WTC11 (cell line): Measurements from ENCODE around the gene SLN. TPM values are rescaled to one million over a fixed set of nuclear protein-coding genes. Genes with fewer than 3 reads are reported as not detected.
A peak's percentile ranks its signal among the peaks of the same experiment; 100 is the strongest.

Experiments
- ATAC-seq: fragments of 200-7000 bp; cut with Tn5 transposase; 2 replicates; pipeline ENCODE4 v1.10.0; 2021; ENCODE audit warnings: mild to moderate bottlenecking, moderate library complexity
- CTCF ChIA-PET: fragments of 300-600 bp; sonication (Branson Sonifier 250); formaldehyde crosslinking; loops from one replicate; lab custom pipeline; 2021; ENCODE audit warnings: antibody characterized with exemption; lab: Charles Lee
- POLR2A ChIA-PET: fragments of 350-600 bp; sonication (Branson Sonifier 250); formaldehyde crosslinking; loops from one replicate; lab custom pipeline; 2021; ENCODE audit warnings: antibody characterized with exemption; lab: Charles Lee
- DNase-seq: peaks from one replicate; pipeline ENCODE4 v3.0.0; 2021; ENCODE audit warnings: low spot score
- H3K27ac Mint-ChIP-seq: 2 replicates; pipeline ENCODE4 v1.8.0; 2021; ENCODE audit warnings: mixed read lengths
- H3K27me3 Mint-ChIP-seq: 2 replicates; pipeline ENCODE4 v1.8.0; 2021; ENCODE audit warnings: low read depth, mild to moderate bottlenecking, moderate library complexity, mixed read lengths
- H3K36me3 Mint-ChIP-seq: 2 replicates; pipeline ENCODE4 v1.8.0; 2021; ENCODE audit warnings: mixed read lengths
- H3K4me1 Mint-ChIP-seq: 2 replicates; pipeline ENCODE4 v1.8.0; 2022; ENCODE audit warnings: mixed read lengths
- H3K4me3 Mint-ChIP-seq: 2 replicates; pipeline ENCODE4 v1.8.0; 2021; ENCODE audit warnings: mild to moderate bottlenecking, moderate library complexity, mixed read lengths
- H3K9me3 Mint-ChIP-seq: 2 replicates; pipeline ENCODE4 v1.8.0; 2021; ENCODE audit warnings: mixed read lengths
- ARID4B ChIP-seq: sonication (generic); formaldehyde crosslinking; IDR thresholded peaks from 2 replicates; pipeline ENCODE4 v1.8.0; 2023; ENCODE audit warnings: missing genetic modification reagents, mild to moderate bottlenecking, borderline replicate concordance
- ATF2 ChIP-seq: sonication (generic); formaldehyde crosslinking; IDR thresholded peaks from 2 replicates; pipeline ENCODE4 v1.8.1; 2022; ENCODE audit warnings: low read depth, missing genetic modification reagents, borderline replicate concordance
- CDX4 ChIP-seq: fragments of 250-450 bp; sonication (Bioruptor Pico); IDR thresholded peaks from 2 replicates; pipeline ENCODE4 v1.9.0; 2021; ENCODE audit warnings: moderate library complexity, mild to moderate bottlenecking, inconsistent platforms, borderline replicate concordance
- CREB1 ChIP-seq: sonication (generic); formaldehyde crosslinking; IDR thresholded peaks from 2 replicates; pipeline ENCODE4 v1.8.0; 2023; ENCODE audit warnings: mild to moderate bottlenecking, missing genetic modification reagents
- E2F5 ChIP-seq: sonication (generic); formaldehyde crosslinking; IDR thresholded peaks from 2 replicates; pipeline ENCODE4 v1.8.1; 2022; ENCODE audit warnings: mild to moderate bottlenecking, moderate library complexity, missing genetic modification reagents
- ERG ChIP-seq: fragments of 250-450 bp; sonication (Bioruptor Pico); IDR thresholded peaks from 2 replicates; pipeline ENCODE4 v1.8.0; 2021; ENCODE audit warnings: mild to moderate bottlenecking
- FOXP1 ChIP-seq: sonication (generic); formaldehyde crosslinking; IDR thresholded peaks from 2 replicates; pipeline ENCODE4 v1.8.0; 2022; ENCODE audit warnings: missing genetic modification reagents, mild to moderate bottlenecking, moderate library complexity, borderline replicate concordance
- GRHL2 ChIP-seq: fragments of 250-450 bp; sonication (Bioruptor Pico); IDR thresholded peaks from 2 replicates; pipeline ENCODE4 v1.8.0; 2022; ENCODE audit warnings: mild to moderate bottlenecking, moderate library complexity; ENCODE audit not compliant: insufficient replicate concordance, severe bottlenecking
- JAZF1 ChIP-seq: fragments of 250-450 bp; sonication (Bioruptor Pico); IDR thresholded peaks from 2 replicates; pipeline ENCODE4 v1.9.0; 2021; ENCODE audit warnings: moderate library complexity, mild to moderate bottlenecking, inconsistent platforms
- JUN ChIP-seq: sonication (generic); formaldehyde crosslinking; IDR thresholded peaks from 2 replicates; pipeline ENCODE4 v1.8.0; 2023; ENCODE audit warnings: mild to moderate bottlenecking, missing genetic modification reagents
- KAT7 ChIP-seq: sonication (generic); formaldehyde crosslinking; IDR thresholded peaks from 2 replicates; pipeline ENCODE4 v1.8.1; 2023; ENCODE audit warnings: missing genetic modification reagents, mild to moderate bottlenecking, borderline replicate concordance
- MXD4 ChIP-seq: fragments of 250-450 bp; sonication (Bioruptor Pico); IDR thresholded peaks from 2 replicates; pipeline ENCODE4 v1.8.0; 2021; ENCODE audit warnings: mild to moderate bottlenecking, moderate library complexity, borderline replicate concordance
- NFYB ChIP-seq: sonication (generic); formaldehyde crosslinking; conservative IDR thresholded peaks from 2 replicates; pipeline ENCODE4 v1.8.0; 2022; ENCODE audit warnings: low read depth, missing genetic modification reagents
- OVOL2 ChIP-seq: fragments of 250-450 bp; sonication (Bioruptor Pico); IDR thresholded peaks from 2 replicates; pipeline ENCODE4 v1.9.0; 2021; ENCODE audit warnings: mild to moderate bottlenecking, borderline replicate concordance
- PRRX2 ChIP-seq: fragments of 250-450 bp; sonication (Bioruptor Pico); IDR thresholded peaks from 2 replicates; pipeline ENCODE4 v1.8.0; 2021; ENCODE audit warnings: mild to moderate bottlenecking
- RELA ChIP-seq: sonication (generic); formaldehyde crosslinking; IDR thresholded peaks from 2 replicates; pipeline ENCODE4 v1.8.1; 2022; ENCODE audit warnings: missing genetic modification reagents, mild to moderate bottlenecking, borderline replicate concordance
- SOX15 ChIP-seq: fragments of 250-450 bp; sonication (Bioruptor Pico); IDR thresholded peaks from 2 replicates; pipeline ENCODE4 v1.9.0; 2021; ENCODE audit warnings: mild to moderate bottlenecking
- SP1 ChIP-seq: sonication (generic); formaldehyde crosslinking; conservative IDR thresholded peaks from 2 replicates; pipeline ENCODE4 v1.8.1; 2022; ENCODE audit warnings: missing genetic modification reagents
- ZBTB43 ChIP-seq: sonication (generic); formaldehyde crosslinking; IDR thresholded peaks from 2 replicates; pipeline ENCODE4 v1.8.1; 2023; ENCODE audit warnings: mild to moderate bottlenecking, missing genetic modification reagents
- ZNF317 ChIP-seq: sonication (generic); formaldehyde crosslinking; IDR thresholded peaks from 2 replicates; pipeline ENCODE4 v1.8.1; 2023; ENCODE audit warnings: low read depth, mild to moderate bottlenecking, moderate library complexity, missing genetic modification reagents, borderline replicate concordance
- ZNF423 ChIP-seq: fragments of 250-450 bp; sonication (Bioruptor Pico); IDR thresholded peaks from 2 replicates; pipeline ENCODE4 v2.1.2; 2022; ENCODE audit warnings: mild to moderate bottlenecking, moderate library complexity
- ZNF512 ChIP-seq: sonication (generic); formaldehyde crosslinking; IDR thresholded peaks from 2 replicates; pipeline ENCODE4 v1.8.1; 2022; ENCODE audit warnings: missing genetic modification reagents, borderline replicate concordance
- ZNF671 ChIP-seq: fragments of 250-450 bp; sonication (Bioruptor Pico); IDR thresholded peaks from 2 replicates; pipeline ENCODE4 v1.8.0; 2021; ENCODE audit warnings: mild to moderate bottlenecking
- total RNA-seq: library from RNA; stranded (reverse); gene quantifications from 3 replicates; pipeline ENCODE4 v1.2.3, GENCODE V29; 2021

The SLN gene
- total RNA-seq, 1 experiment from 2014 or later, result not detected

GRCh38 chr11:107747622-107748021 lies 35.8 kb upstream of the SLN start (continued):
- TF ChIP-seq ERG (CRISPR knock-in tag), result no peak

GRCh38 chr11:107744736-107745135 lies 32.9 kb upstream of the SLN start:
- POLR2A ChIA-PET, result no interaction called here
- peak; percentile 24; the same call in 1 of the 2 replicates for ATAC-seq
- DNase-seq, result no peak
- CTCF ChIA-PET, result interaction anchor here (1.2 kb wide), 1 partner anchor 26 kb away, joined by 3 read pairs; no protein-coding TSS in a partner anchor
- no peaks in the 10 kb centered on the region for H3K36me3 Mint-ChIP-seq
- no peak for TF ChIP-seq NFYB (CRISPR knock-in tag)
- TF ChIP-seq ZNF423 (CRISPR knock-in tag), result no peak
- TF ChIP-seq ATF2 (CRISPR knock-in tag), result no peak
- no peak for TF ChIP-seq ZNF512 (CRISPR knock-in tag)
- no peak for TF ChIP-seq CDX4
- no peak for TF ChIP-seq ARID4B
- TF ChIP-seq PRRX2 (CRISPR knock-in tag), result no peak
- no peak for TF ChIP-seq JAZF1 (CRISPR knock-in tag)
- TF ChIP-seq ZNF671, result no peak
- TF ChIP-seq SOX15, result no peak
- TF ChIP-seq FOXP1, result no peak
- no peak overlapping the region for H3K4me3 Mint-ChIP-seq
- H3K4me1 Mint-ChIP-seq, result peaks cover 12% of the 10 kb centered on the region
- H3K27ac Mint-ChIP-seq, result no peak overlapping the region
- H3K27me3 Mint-ChIP-seq, result peaks cover 20% of the 10 kb centered on the region
- no peaks in the 10 kb centered on the region for H3K9me3 Mint-ChIP-seq

GRCh38 chr11:107743191-107743590 lies 31.3 kb upstream of the SLN start:
- H3K4me1 Mint-ChIP-seq, result peaks cover 16% of the 10 kb centered on the region
- POLR2A ChIA-PET, result no interaction called here
- peaks cover 34% of the 10 kb centered on the region for H3K27me3 Mint-ChIP-seq
- DNase-seq (no peak), ATAC-seq (no peak)
- CTCF ChIA-PET, result no interaction called here
- no peak overlapping the region for H3K27ac Mint-ChIP-seq
- H3K36me3 Mint-ChIP-seq, result no peaks in the 10 kb centered on the region
- H3K9me3 Mint-ChIP-seq, result no peaks in the 10 kb centered on the region
- H3K4me3 Mint-ChIP-seq, result no peak overlapping the region
- TF ChIP-seq SP1 (CRISPR knock-in tag) (no peak), CREB1 (CRISPR knock-in tag) (no peak), OVOL2 (no peak), ZBTB43 (CRISPR knock-in tag) (no peak), GRHL2 (no peak), RELA (CRISPR knock-in tag) (no peak), CDX4 (no peak), KAT7 (no peak), E2F5 (CRISPR knock-in tag) (no peak), JUN (no peak), MXD4 (CRISPR knock-in tag) (no peak), ZNF317 (no peak)
